ENCODE results near the gene PRDM16. TPM values are rescaled to one million over a fixed set of nuclear protein-coding genes. Genes with fewer than 3 reads are reported as not detected.

PRDM16 gene
- total RNA-seq, 1 experiment from 2014 or later, result 0.17 TPM

DNA sequence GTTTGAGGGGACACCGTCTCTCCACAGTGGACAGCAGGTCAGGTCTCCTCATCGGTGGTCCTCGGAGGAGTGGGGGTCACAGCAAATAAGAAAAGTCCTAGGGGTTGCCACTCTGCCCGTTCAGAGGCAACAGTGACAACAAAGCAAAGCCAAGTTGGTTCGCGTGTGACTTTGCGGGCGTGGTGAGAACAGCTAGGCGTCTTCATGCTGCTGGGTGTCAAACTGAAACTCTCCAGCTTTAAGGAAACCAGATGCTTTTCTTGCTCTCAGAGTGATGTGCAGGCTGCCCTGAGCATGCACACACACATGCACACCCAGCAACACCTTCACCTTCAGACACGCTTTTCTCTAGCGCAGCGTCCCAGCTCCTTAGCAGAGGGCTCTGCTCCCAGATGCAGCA lies 315.4 kb downstream of the PRDM16 start:
- H3K14ac ChIP-seq (ENCODE audit: insufficient read depth, low read length), result no peak overlapping the region
- H3K27me3 ChIP-seq (ENCODE audit: insufficient read depth, low read length), result no peaks in the 10 kb centered on the region; the same call in 1 of the 2 replicates
- Mint-ChIP-seq H3K27ac (no peak overlapping the region), H3K9me3 (no peaks in the 10 kb centered on the region; a peak in 1 of 5 replicates), H3K27me3 (ENCODE audit: low read depth) (peaks cover 17% of the 10 kb centered on the region), H3K4me3 (no peak overlapping the region), H3K4me1 (peaks cover 0 to 5% of the 10 kb centered on the region in 2 experiments; a peak in 2 of 4 replicates), H3K36me3 (ENCODE audit: insufficient read depth in 1 of 3, low read depth in 3 of 3) (no peaks in the 10 kb centered on the region)
- H2AFZ ChIP-seq (ENCODE audit: low read length), result no peak overlapping the region
- H3K9ac ChIP-seq (ENCODE audit: extremely low read depth, insufficient read length, low read length), result no peak overlapping the region
- no peaks in the 10 kb centered on the region for H3K79me1 ChIP-seq (ENCODE audit: insufficient read depth, low read depth, low read length, poor library complexity, severe bottlenecking)
- H3K27ac ChIP-seq (ENCODE audit: insufficient read length, low read depth, low read length), result no peak overlapping the region
- no peak overlapping the region for H3K23ac ChIP-seq (ENCODE audit: insufficient read length, low read depth, low read length)
- no peaks in the 10 kb centered on the region for H3K9me3 ChIP-seq (ENCODE audit: control insufficient read depth, low read depth, low read length)
- no peak overlapping the region for H3K18ac ChIP-seq (ENCODE audit: insufficient read length, low read depth, low read length)
- no peak overlapping the region for H4K5ac ChIP-seq (ENCODE audit: insufficient read length, low read depth, low read length)
- H4K91ac ChIP-seq (ENCODE audit: insufficient read length, low read depth, low read length), result no peak overlapping the region
- no peak overlapping the region for H2AK5ac ChIP-seq (ENCODE audit: insufficient read length, low read length)
- no peak for DNase-seq
- H3K4me2 ChIP-seq (ENCODE audit: insufficient read depth, insufficient read length, low read length), result no peak overlapping the region
- no peak overlapping the region for H2BK120ac ChIP-seq (ENCODE audit: low read depth, low read length, poor library complexity, severe bottlenecking)
- no peak overlapping the region for H2BK5ac ChIP-seq (ENCODE audit: insufficient read length, low read length)
- no peaks in the 10 kb centered on the region for H3K23me2 ChIP-seq (ENCODE audit: insufficient read length, low read depth, low read length, poor library complexity, severe bottlenecking)
- no CpG with 5 or more reads among the region's 12 CpGs for WGBS (ENCODE audit: extremely low coverage, insufficient read length, low lambda C conversion rate)
- no peak overlapping the region for H2BK20ac ChIP-seq (ENCODE audit: low read depth, low read length, poor library complexity, severe bottlenecking)
- H3K4ac ChIP-seq (ENCODE audit: low read depth, low read length), result no peak overlapping the region
- H4K20me1 ChIP-seq (ENCODE audit: control insufficient read depth, insufficient read depth, insufficient read length), result no peaks in the 10 kb centered on the region
- no peak overlapping the region for H2BK12ac ChIP-seq (ENCODE audit: insufficient read length, low read depth, low read length)
- H3K56ac ChIP-seq (ENCODE audit: insufficient read length, low read depth, low read length), result no peak overlapping the region
- H3T11ph ChIP-seq (ENCODE audit: low read length), result no peak overlapping the region
- no peak overlapping the region for H2BK15ac ChIP-seq (ENCODE audit: low read depth, low read length)
- H4K8ac ChIP-seq (replicated peaks; ENCODE audit: insufficient read length, low read depth, low read length), result no peak overlapping the region
- TF ChIP-seq, protein P1, sequence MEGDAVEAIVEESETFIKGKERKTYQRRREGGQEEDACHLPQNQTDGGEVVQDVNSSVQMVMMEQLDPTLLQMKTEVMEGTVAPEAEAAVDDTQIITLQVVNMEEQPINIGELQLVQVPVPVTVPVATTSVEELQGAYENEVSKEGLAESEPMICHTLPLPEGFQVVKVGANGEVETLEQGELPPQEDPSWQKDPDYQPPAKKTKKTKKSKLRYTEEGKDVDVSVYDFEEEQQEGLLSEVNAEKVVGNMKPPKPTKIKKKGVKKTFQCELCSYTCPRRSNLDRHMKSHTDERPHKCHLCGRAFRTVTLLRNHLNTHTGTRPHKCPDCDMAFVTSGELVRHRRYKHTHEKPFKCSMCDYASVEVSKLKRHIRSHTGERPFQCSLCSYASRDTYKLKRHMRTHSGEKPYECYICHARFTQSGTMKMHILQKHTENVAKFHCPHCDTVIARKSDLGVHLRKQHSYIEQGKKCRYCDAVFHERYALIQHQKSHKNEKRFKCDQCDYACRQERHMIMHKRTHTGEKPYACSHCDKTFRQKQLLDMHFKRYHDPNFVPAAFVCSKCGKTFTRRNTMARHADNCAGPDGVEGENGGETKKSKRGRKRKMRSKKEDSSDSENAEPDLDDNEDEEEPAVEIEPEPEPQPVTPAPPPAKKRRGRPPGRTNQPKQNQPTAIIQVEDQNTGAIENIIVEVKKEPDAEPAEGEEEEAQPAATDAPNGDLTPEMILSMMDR (conservative IDR thresholded peaks at IDR 0.05), result no peak
- H3K4me1 ChIP-seq (ENCODE audit: insufficient read depth, low read length), result no peaks in the 10 kb centered on the region
- H3K79me2 ChIP-seq (ENCODE audit: insufficient read depth, low read length), result no peaks in the 10 kb centered on the region

All from H9 (cell line).